Measurements from ENCODE around the gene CNOT3.
A peak's percentile ranks its signal among the peaks of the same experiment; 100 is the strongest.

The CNOT3 gene

DNA sequence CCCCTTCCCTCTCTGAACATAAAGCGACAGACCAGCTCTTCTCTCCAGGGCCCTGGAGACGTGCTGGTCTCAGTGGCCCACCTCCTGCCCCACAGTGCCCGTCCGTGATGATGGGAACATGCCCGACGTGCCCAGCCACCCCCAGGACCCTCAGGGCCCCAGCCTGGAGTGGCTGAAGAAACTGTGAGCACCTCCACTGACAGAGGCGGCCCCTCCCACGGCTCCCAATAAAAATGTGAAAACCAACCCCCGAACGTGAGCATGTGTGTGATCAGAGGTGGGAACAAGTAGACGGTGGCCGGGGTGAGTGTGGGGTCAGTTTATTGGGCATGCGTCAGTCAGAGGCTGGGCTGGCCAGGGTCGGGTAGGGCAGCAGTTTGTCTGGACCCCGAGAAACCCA is 30.8 kb upstream of the CNOT3 start:
- TF ChIP-seq, protein P1, sequence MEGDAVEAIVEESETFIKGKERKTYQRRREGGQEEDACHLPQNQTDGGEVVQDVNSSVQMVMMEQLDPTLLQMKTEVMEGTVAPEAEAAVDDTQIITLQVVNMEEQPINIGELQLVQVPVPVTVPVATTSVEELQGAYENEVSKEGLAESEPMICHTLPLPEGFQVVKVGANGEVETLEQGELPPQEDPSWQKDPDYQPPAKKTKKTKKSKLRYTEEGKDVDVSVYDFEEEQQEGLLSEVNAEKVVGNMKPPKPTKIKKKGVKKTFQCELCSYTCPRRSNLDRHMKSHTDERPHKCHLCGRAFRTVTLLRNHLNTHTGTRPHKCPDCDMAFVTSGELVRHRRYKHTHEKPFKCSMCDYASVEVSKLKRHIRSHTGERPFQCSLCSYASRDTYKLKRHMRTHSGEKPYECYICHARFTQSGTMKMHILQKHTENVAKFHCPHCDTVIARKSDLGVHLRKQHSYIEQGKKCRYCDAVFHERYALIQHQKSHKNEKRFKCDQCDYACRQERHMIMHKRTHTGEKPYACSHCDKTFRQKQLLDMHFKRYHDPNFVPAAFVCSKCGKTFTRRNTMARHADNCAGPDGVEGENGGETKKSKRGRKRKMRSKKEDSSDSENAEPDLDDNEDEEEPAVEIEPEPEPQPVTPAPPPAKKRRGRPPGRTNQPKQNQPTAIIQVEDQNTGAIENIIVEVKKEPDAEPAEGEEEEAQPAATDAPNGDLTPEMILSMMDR (IDR thresholded peaks at IDR 0.05; ENCODE audit: low read depth, low read length), result no peak
- Histone ChIP-seq H3K4me1 (no peaks in the 10 kb centered on the region), H3K36me3 (peaks cover 52% of the 10 kb centered on the region), H3K27me3 (no peaks in the 10 kb centered on the region), H3K9me3 (no peaks in the 10 kb centered on the region), H3K4me3 (ENCODE audit: low read depth, low read length) (no peak overlapping the region)
- no peak for DNase-seq

DNA sequence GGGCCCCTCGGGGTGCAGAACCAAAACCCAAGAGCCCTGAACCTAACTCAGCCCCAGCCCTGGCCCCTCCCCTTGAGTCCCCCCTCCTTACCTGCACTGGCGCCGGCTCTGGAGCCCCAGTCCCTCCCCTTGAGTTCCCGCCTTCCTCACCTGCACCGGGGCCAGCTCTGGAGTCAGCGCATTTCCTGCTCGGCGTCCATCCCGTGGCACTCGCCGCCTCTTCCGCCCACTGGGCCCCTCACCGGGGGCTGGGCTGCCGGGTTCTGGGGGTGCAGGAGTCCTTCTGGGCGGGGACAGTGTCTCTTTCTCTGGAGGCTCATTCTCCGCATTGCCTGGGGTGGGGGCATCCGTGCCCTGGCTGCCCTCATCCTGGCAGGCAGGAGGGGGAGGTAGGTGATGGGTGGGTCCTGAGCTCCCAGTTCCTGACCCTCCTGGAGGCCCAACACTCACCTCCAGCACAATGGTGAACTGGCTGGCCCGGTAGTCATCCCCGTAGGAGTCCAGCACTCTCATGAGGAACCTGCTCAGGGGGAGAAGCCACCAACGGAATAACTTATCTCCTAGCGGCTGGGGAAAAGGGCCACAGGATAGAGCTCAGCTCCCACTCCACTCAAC is 29.6 kb upstream of the CNOT3 start:
- no peak for DNase-seq
- Histone ChIP-seq H3K4me1 (no peaks in the 10 kb centered on the region), H3K9me3 (no peaks in the 10 kb centered on the region), H3K27me3 (no peaks in the 10 kb centered on the region), H3K4me3 (ENCODE audit: low read depth, low read length) (no peak overlapping the region), H3K36me3 (peaks cover 52% of the 10 kb centered on the region)
- TF ChIP-seq, protein P1 (IDR thresholded peaks at IDR 0.05; ENCODE audit: low read depth, low read length), result no peak

DNA sequence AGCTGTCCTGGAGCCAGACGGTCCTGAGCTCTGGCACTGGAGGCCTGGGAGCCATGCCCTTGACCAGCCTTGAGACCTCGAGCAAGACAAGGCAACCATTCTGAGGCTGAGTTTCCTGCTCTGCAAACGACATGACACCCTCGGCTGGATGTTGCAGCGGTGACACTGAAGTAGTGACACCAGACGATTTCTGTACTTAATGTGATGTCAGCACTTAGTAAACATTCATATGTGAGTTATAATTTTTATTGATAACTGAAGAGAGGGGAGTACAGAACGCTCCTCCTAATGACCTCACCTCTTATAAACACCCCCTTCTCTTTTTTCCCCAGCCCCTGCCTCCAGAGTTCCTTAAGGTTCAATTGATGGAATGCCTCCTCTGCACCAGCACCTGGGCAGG is 29.1 kb upstream of the CNOT3 start:
- TF ChIP-seq, protein P1 (IDR thresholded peaks at IDR 0.05; ENCODE audit: low read depth, low read length), result no peak
- H3K36me3 ChIP-seq, result peaks cover 52% of the 10 kb centered on the region

DNA sequence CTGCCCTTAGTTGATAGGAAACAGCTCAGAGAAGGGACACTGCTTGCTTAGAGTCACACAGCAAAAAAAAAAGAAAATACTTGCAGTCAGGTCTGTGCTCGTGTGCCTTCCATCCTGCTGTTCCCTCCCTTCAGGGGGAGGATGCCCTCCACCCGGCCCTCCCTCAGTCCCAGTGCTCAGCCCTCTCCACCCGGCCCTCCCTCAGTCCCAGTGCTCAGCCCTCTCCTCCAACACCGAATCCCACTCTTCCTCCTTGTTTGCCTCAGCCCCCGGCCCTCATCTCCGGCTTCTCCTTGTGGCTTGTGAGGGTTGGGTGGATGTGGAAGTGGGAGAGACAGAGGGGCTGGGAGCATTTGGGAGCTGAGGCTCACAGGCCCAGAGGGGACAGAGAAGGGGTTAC is 27.9 kb upstream of the CNOT3 start:
- no peak overlapping the region for H3K4me3 ChIP-seq (ENCODE audit: low read depth, low read length)
- TF ChIP-seq, protein P1 (IDR thresholded peaks at IDR 0.05; ENCODE audit: low read depth, low read length), result no peak
- H3K9me3 ChIP-seq, result no peaks in the 10 kb centered on the region
- DNase-seq, result no peak
- no peaks in the 10 kb centered on the region for H3K27me3 ChIP-seq
- H3K36me3 ChIP-seq, result peaks cover 59% of the 10 kb centered on the region
- H3K4me1 ChIP-seq, result no peaks in the 10 kb centered on the region

More for the DNA sequence above, 29.1 kb upstream of the CNOT3 start:
- no peaks in the 10 kb centered on the region for H3K9me3 ChIP-seq
- H3K4me1 ChIP-seq, result no peaks in the 10 kb centered on the region
- no peak overlapping the region for H3K4me3 ChIP-seq (ENCODE audit: low read depth, low read length)
- H3K27me3 ChIP-seq, result no peaks in the 10 kb centered on the region
- DNase-seq, result no peak

DNA sequence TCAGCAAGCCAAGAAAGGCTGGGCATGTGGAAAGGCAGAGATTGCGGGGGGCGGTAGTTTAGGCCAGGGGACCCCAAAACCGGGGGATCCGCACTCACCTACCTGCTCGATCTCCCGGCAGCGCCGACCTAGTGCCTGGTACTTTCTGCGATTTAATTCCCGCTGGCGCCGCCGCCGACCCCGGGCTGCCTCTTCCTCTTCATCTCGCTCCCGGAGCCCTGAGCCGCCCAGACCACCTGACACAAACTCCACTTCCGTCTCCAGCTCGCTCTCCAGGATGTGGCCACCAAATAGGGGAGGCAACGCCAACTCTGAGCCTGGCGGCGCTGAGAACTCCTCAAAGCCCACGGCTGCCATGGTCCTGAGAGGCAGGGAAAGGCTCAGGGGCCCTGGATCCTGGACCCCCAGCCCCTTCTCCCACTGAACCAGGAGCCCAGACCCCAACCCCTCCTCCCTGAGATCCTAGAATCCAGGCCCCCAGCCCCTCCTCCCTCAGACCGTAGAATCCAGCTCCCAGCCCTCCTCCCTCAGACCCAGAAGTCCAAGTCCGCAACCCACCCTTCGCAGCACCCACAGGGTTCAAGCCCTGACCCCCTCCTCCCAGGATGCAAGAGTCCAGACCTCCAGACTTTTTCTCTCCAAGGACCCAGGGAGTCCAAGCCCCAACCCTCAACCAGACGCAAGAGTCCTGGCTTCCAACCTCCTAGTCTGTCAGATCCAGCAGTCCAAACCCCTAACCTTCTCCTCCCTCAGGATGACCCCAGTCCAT is 23.0 kb upstream of the CNOT3 start:
- Histone ChIP-seq H3K9me3 (no peaks in the 10 kb centered on the region), H3K36me3 (peaks cover 20% of the 10 kb centered on the region), H3K4me3 (ENCODE audit: low read depth, low read length) (peak overlapping the region; percentile 89), H3K27me3 (no peaks in the 10 kb centered on the region), H3K4me1 (no peaks in the 10 kb centered on the region)
- DNase-seq, result peak; percentile 51
- TF ChIP-seq, protein P1 (IDR thresholded peaks at IDR 0.05; ENCODE audit: low read depth, low read length), result no peak
